Measurements from ENCODE around the gene FAM163B. TPM values are rescaled to one million over a fixed set of nuclear protein-coding genes. Genes with fewer than 3 reads are reported as not detected.

FAM163B gene
- total and polyA plus RNA-seq, 2 donors, result 0.27 to 2.0 TPM

GRCh38 chr9:133635533-133636531, 26.6 kb upstream of the FAM163B start, which contains the start of gene DBH:
Gene DBH, plus strand, starts transcription at chr9:133636363. Its CDS starts 9 bp downstream, at chr9:133636372.
- H3K36me3 ChIP-seq (ENCODE audit: control insufficient read depth in 2 of 2, insufficient read depth in 2 of 2, low read length in 1 of 2), result no peaks in the 10 kb centered on the region
- H3K4me1 ChIP-seq (ENCODE audit: control insufficient read depth in 2 of 2, insufficient read depth in 2 of 2, low read length in 2 of 2), result peaks cover 17 to 39% of the 10 kb centered on the region in 2 donors
- H3K27ac ChIP-seq (ENCODE audit: low read depth in 1 of 2, low read length in 1 of 2), result no peak within 1 kb of the TSS
- H3K9me3 ChIP-seq (ENCODE audit: control insufficient read depth in 2 of 2, insufficient read depth in 1 of 2, low read length in 1 of 2), result no peaks in the 10 kb centered on the region
- H3K27me3 ChIP-seq (ENCODE audit: control insufficient read depth in 2 of 2, insufficient read depth in 1 of 2, low read length in 1 of 2), result peaks cover 0 to 27% of the 10 kb centered on the region in 2 donors
- no peak within 1 kb of the TSS for H3K4me3 ChIP-seq (ENCODE audit: low read length in 2 of 2)
- no peak for DNase-seq (ENCODE audit: low read depth in 6 of 9, low spot score in 9 of 9)
- 96% methylated on average over 24 of the region's 24 CpGs for WGBS

- H3K4me1 ChIP-seq (ENCODE audit: control insufficient read depth in 2 of 2, insufficient read depth in 2 of 2, low read length in 2 of 2), result peaks cover 17 to 39% of the 10 kb centered on the region in 2 donors
- no peak for DNase-seq (ENCODE audit: low read depth in 6 of 9, low spot score in 9 of 9)
- H3K4me3 ChIP-seq (ENCODE audit: low read length in 2 of 2), result no peak overlapping the region
- 82% methylated on average over 6 of the region's 6 CpGs for WGBS
- H3K9me3 ChIP-seq (ENCODE audit: control insufficient read depth in 2 of 2, insufficient read depth in 1 of 2, low read length in 1 of 2), result no peaks in the 10 kb centered on the region
- H3K36me3 ChIP-seq (ENCODE audit: control insufficient read depth in 2 of 2, insufficient read depth in 2 of 2, low read length in 1 of 2), result no peaks in the 10 kb centered on the region
- no peak overlapping the region for H3K27ac ChIP-seq (ENCODE audit: low read depth in 1 of 2, low read length in 1 of 2)
- H3K27me3 ChIP-seq (ENCODE audit: control insufficient read depth in 2 of 2, insufficient read depth in 1 of 2, low read length in 1 of 2), result peaks cover 0 to 27% of the 10 kb centered on the region in 2 donors
These were observed 25.9 kb upstream of the FAM163B start for GRCh38 chr9:133635098-133635497.

- Histone ChIP-seq H3K27me3 (ENCODE audit: control insufficient read depth in 2 of 2, insufficient read depth in 1 of 2, low read length in 1 of 2) (peaks cover 0 to 24% of the 10 kb centered on the region in 2 donors), H3K36me3 (ENCODE audit: control insufficient read depth in 2 of 2, insufficient read depth in 2 of 2, low read length in 1 of 2) (no peaks in the 10 kb centered on the region), H3K27ac (ENCODE audit: low read depth in 1 of 2, low read length in 1 of 2) (peak overlapping the region in 1 of 2 donors; percentile 13), H3K4me1 (ENCODE audit: control insufficient read depth in 2 of 2, insufficient read depth in 2 of 2, low read length in 2 of 2) (peaks cover 17 to 39% of the 10 kb centered on the region in 2 donors), H3K9me3 (ENCODE audit: control insufficient read depth in 2 of 2, insufficient read depth in 1 of 2, low read length in 1 of 2) (no peaks in the 10 kb centered on the region), H3K4me3 (ENCODE audit: low read length in 2 of 2) (no peak overlapping the region)
- 44% methylated on average over 24 of the region's 24 CpGs for WGBS
- DNase-seq (ENCODE audit: low read depth in 6 of 9, low spot score in 9 of 9), result peak in 7 of 9 donors; percentile 36 to 83 (median 51)
These were observed 25.0 kb upstream of the FAM163B start for GRCh38 chr9:133634081-133634691.

- WGBS, result 60% methylated on average over 8 of the region's 8 CpGs
- Histone ChIP-seq H3K27me3 (ENCODE audit: control insufficient read depth in 2 of 2, insufficient read depth in 1 of 2, low read length in 1 of 2) (peaks cover 0 to 24% of the 10 kb centered on the region in 2 donors), H3K4me3 (ENCODE audit: low read length in 2 of 2) (no peak overlapping the region)
These were observed 24.5 kb upstream of the FAM163B start for GRCh38 chr9:133633681-133634080.

GRCh38 chr9:133632806-133633680, 23.9 kb upstream of the FAM163B start:
- DNase-seq (ENCODE audit: low read depth in 6 of 9, low spot score in 9 of 9), result no peak
- no peaks in the 10 kb centered on the region for H3K9me3 ChIP-seq (ENCODE audit: control insufficient read depth in 2 of 2, insufficient read depth in 1 of 2, low read length in 1 of 2)
- peaks cover 17 to 39% of the 10 kb centered on the region in 2 donors for H3K4me1 ChIP-seq (ENCODE audit: control insufficient read depth in 2 of 2, insufficient read depth in 2 of 2, low read length in 2 of 2)
- no peak overlapping the region for H3K27ac ChIP-seq (ENCODE audit: low read depth in 1 of 2, low read length in 1 of 2)
- WGBS, result 71% methylated on average over 27 of the region's 27 CpGs
- no peak overlapping the region for H3K4me3 ChIP-seq (ENCODE audit: low read length in 2 of 2)
- H3K27me3 ChIP-seq (ENCODE audit: control insufficient read depth in 2 of 2, insufficient read depth in 1 of 2, low read length in 1 of 2), result peaks cover 0 to 22% of the 10 kb centered on the region in 2 donors
- no peaks in the 10 kb centered on the region for H3K36me3 ChIP-seq (ENCODE audit: control insufficient read depth in 2 of 2, insufficient read depth in 2 of 2, low read length in 1 of 2)

More at GRCh38 chr9:133633681-133634080, 24.5 kb upstream of the FAM163B start:
- Histone ChIP-seq H3K4me1 (ENCODE audit: control insufficient read depth in 2 of 2, insufficient read depth in 2 of 2, low read length in 2 of 2) (peaks cover 17 to 39% of the 10 kb centered on the region in 2 donors), H3K36me3 (ENCODE audit: control insufficient read depth in 2 of 2, insufficient read depth in 2 of 2, low read length in 1 of 2) (no peaks in the 10 kb centered on the region), H3K9me3 (ENCODE audit: control insufficient read depth in 2 of 2, insufficient read depth in 1 of 2, low read length in 1 of 2) (no peaks in the 10 kb centered on the region), H3K27ac (ENCODE audit: low read depth in 1 of 2, low read length in 1 of 2) (peak overlapping the region in 1 of 2 donors; percentile 32)
- no peak for DNase-seq (ENCODE audit: low read depth in 6 of 9, low spot score in 9 of 9)

GRCh38 chr9:133631111-133631510, 21.9 kb upstream of the FAM163B start:
- DNase-seq (ENCODE audit: low read depth in 6 of 9, low spot score in 9 of 9), result no peak
- H3K36me3 ChIP-seq (ENCODE audit: control insufficient read depth in 2 of 2, insufficient read depth in 2 of 2, low read length in 1 of 2), result no peaks in the 10 kb centered on the region
- no peaks in the 10 kb centered on the region for H3K9me3 ChIP-seq (ENCODE audit: control insufficient read depth in 2 of 2, insufficient read depth in 1 of 2, low read length in 1 of 2)
- H3K27me3 ChIP-seq (ENCODE audit: control insufficient read depth in 2 of 2, insufficient read depth in 1 of 2, low read length in 1 of 2), result peaks cover 0 to 14% of the 10 kb centered on the region in 2 donors
- no peak overlapping the region for H3K4me3 ChIP-seq (ENCODE audit: low read length in 2 of 2)
- H3K27ac ChIP-seq (ENCODE audit: low read depth in 1 of 2, low read length in 1 of 2), result no peak overlapping the region
- WGBS, result 97% methylated on average over 12 of the region's 12 CpGs
- peaks cover 17 to 39% of the 10 kb centered on the region in 2 donors for H3K4me1 ChIP-seq (ENCODE audit: control insufficient read depth in 2 of 2, insufficient read depth in 2 of 2, low read length in 2 of 2)

- Histone ChIP-seq H3K27ac (ENCODE audit: low read depth in 1 of 2, low read length in 1 of 2) (no peak overlapping the region), H3K36me3 (ENCODE audit: control insufficient read depth in 2 of 2, insufficient read depth in 2 of 2, low read length in 1 of 2) (no peaks in the 10 kb centered on the region), H3K4me3 (ENCODE audit: low read length in 2 of 2) (no peak overlapping the region), H3K4me1 (ENCODE audit: control insufficient read depth in 2 of 2, insufficient read depth in 2 of 2, low read length in 2 of 2) (peaks cover 14 to 25% of the 10 kb centered on the region in 2 donors), H3K27me3 (ENCODE audit: control insufficient read depth in 2 of 2, insufficient read depth in 1 of 2, low read length in 1 of 2) (peaks cover 0 to 9% of the 10 kb centered on the region in 2 donors), H3K9me3 (ENCODE audit: control insufficient read depth in 2 of 2, insufficient read depth in 1 of 2, low read length in 1 of 2) (peaks cover 1 to 6% of the 10 kb centered on the region in 2 donors)
- DNase-seq (ENCODE audit: low read depth in 6 of 9, low spot score in 9 of 9), result no peak
- WGBS, result 95% methylated on average over 23 of the region's 23 CpGs
These were observed 20.3 kb upstream of the FAM163B start for GRCh38 chr9:133629221-133630110.

GRCh38 chr9:133628766-133629165, 19.6 kb upstream of the FAM163B start:
- H3K9me3 ChIP-seq (ENCODE audit: control insufficient read depth in 2 of 2, insufficient read depth in 1 of 2, low read length in 1 of 2), result peaks cover 1 to 6% of the 10 kb centered on the region in 2 donors
- WGBS, result 84% methylated on average over 8 of the region's 8 CpGs
- H3K27me3 ChIP-seq (ENCODE audit: control insufficient read depth in 2 of 2, insufficient read depth in 1 of 2, low read length in 1 of 2), result peaks cover 0 to 9% of the 10 kb centered on the region in 2 donors
- H3K4me3 ChIP-seq (ENCODE audit: low read length in 2 of 2), result no peak overlapping the region
- no peak for DNase-seq (ENCODE audit: low read depth in 6 of 9, low spot score in 9 of 9)
- no peak overlapping the region for H3K27ac ChIP-seq (ENCODE audit: low read depth in 1 of 2, low read length in 1 of 2)
- no peaks in the 10 kb centered on the region for H3K36me3 ChIP-seq (ENCODE audit: control insufficient read depth in 2 of 2, insufficient read depth in 2 of 2, low read length in 1 of 2)
- H3K4me1 ChIP-seq (ENCODE audit: control insufficient read depth in 2 of 2, insufficient read depth in 2 of 2, low read length in 2 of 2), result peaks cover 6 to 18% of the 10 kb centered on the region in 2 donors
